Neural progenitor cell (in vitro differentiated cells): Measurements from ENCODE around the gene POLE4. TPM values are rescaled to one million over a fixed set of nuclear protein-coding genes. Genes with fewer than 3 reads are reported as not detected.

Experiments used
- DNase-seq: peaks from one replicate; pipeline ENCODE4 v3.0.0-alpha.2; 2016; ENCODE audit warnings: low spot score
- H2AFZ ChIP-seq: fragments of 200-600 bp; sonication (generic); replicated peaks from 2 replicates; pipeline ENCODE4 v1.6.1; 2016; ENCODE audit warnings: antibody characterized with exemption
- H3F3A ChIP-seq: fragments of 200-600 bp; sonication (generic); 2 replicates; pipeline ENCODE4 v1.6.1; 2016; ENCODE audit warnings: antibody characterized with exemption, low read depth
- H3K27ac ChIP-seq: fragments of 200-600 bp; sonication (generic); 2 replicates; pipeline ENCODE4 v1.5.1; 2016; ENCODE audit warnings: mild to moderate bottlenecking
- H3K27me3 ChIP-seq: fragments of 200-600 bp; sonication (generic); 2 replicates; pipeline ENCODE4 v1.6.1; 2016; ENCODE audit warnings: mild to moderate bottlenecking, moderate library complexity
- H3K36me3 ChIP-seq: fragments of 200-600 bp; sonication (generic); 2 replicates; pipeline ENCODE4 v1.5.1; 2016
- H3K4me1 ChIP-seq: fragments of 200-600 bp; sonication (generic); 2 replicates; pipeline ENCODE4 v1.6.1; 2016; ENCODE audit warnings: mixed run types
- H3K4me2 ChIP-seq: fragments of 200-600 bp; sonication (generic); 2 replicates; pipeline ENCODE4 v1.6.1; 2016
- H3K4me3 ChIP-seq: fragments of 200-600 bp; sonication (generic); 2 replicates; pipeline ENCODE4 v1.5.1; 2016
- H3K79me2 ChIP-seq: fragments of 200-600 bp; sonication (generic); 2 replicates; pipeline ENCODE4 v1.6.1; 2016; ENCODE audit warnings: low read depth
- H3K9ac ChIP-seq: fragments of 200-600 bp; sonication (generic); 2 replicates; pipeline ENCODE4 v1.6.1; 2016
- H3K9me3 ChIP-seq: fragments of 200-600 bp; sonication (generic); 2 replicates; pipeline ENCODE4 v1.5.1; 2016; ENCODE audit warnings: low read depth
- H4K20me1 ChIP-seq: fragments of 200-600 bp; sonication (generic); 2 replicates; pipeline ENCODE4 v1.6.1; 2016; ENCODE audit warnings: low read depth
- H3K27ac Mint-ChIP-seq: 3 replicates; pipeline ENCODE4 v1.8.0; 2021; ENCODE audit warnings: mixed read lengths
- H3K27me3 Mint-ChIP-seq: 2 replicates; pipeline ENCODE4 v1.8.0; 2022; ENCODE audit warnings: low read depth, mild to moderate bottlenecking, inconsistent platforms, moderate library complexity, mixed read lengths; ENCODE audit not compliant: insufficient read depth
- H3K36me3 Mint-ChIP-seq: 3 replicates; pipeline ENCODE4 v1.8.0; 2021; ENCODE audit warnings: mixed read lengths
- H3K4me1 Mint-ChIP-seq: 3 replicates; pipeline ENCODE4 v1.8.0; 2021; ENCODE audit warnings: mixed read lengths
- H3K4me3 Mint-ChIP-seq: 3 replicates; pipeline ENCODE4 v1.8.0; 2021; ENCODE audit warnings: mild to moderate bottlenecking, moderate library complexity, mixed read lengths
- H3K9me3 Mint-ChIP-seq: 3 replicates; pipeline ENCODE4 v1.8.0; 2020; ENCODE audit warnings: mixed read lengths
- EZH2 ChIP-seq: fragments of 200-600 bp; sonication (generic); IDR thresholded peaks from 2 replicates; pipeline ENCODE4 v1.6.1; 2017; ENCODE audit warnings: antibody characterized with exemption, mild to moderate bottlenecking, moderate library complexity
- EZH2phosphoT487 ChIP-seq: fragments of 200-600 bp; sonication (generic); IDR thresholded peaks from 2 replicates; pipeline ENCODE4 v1.6.1; 2017; ENCODE audit warnings: antibody characterized with exemption
- total RNA-seq: library from RNA; depleted of rRNA; stranded (reverse); fragments of >200 nt; gene quantifications from 2 replicates; pipeline ENCODE4 v1.2.3, GENCODE V29; 2015; ENCODE audit warnings: low replicate concordance
- TF ChIP-seq, protein P1 (sequence below): fragments of 200-600 bp; sonication (generic); IDR thresholded peaks from 2 replicates; pipeline ENCODE4 v1.5.1; 2017; ENCODE audit warnings: antibody characterized with exemption, mild to moderate bottlenecking

POLE4 gene
- total RNA-seq, 1 donor from 2014 or later: 15.4 TPM

DNA sequence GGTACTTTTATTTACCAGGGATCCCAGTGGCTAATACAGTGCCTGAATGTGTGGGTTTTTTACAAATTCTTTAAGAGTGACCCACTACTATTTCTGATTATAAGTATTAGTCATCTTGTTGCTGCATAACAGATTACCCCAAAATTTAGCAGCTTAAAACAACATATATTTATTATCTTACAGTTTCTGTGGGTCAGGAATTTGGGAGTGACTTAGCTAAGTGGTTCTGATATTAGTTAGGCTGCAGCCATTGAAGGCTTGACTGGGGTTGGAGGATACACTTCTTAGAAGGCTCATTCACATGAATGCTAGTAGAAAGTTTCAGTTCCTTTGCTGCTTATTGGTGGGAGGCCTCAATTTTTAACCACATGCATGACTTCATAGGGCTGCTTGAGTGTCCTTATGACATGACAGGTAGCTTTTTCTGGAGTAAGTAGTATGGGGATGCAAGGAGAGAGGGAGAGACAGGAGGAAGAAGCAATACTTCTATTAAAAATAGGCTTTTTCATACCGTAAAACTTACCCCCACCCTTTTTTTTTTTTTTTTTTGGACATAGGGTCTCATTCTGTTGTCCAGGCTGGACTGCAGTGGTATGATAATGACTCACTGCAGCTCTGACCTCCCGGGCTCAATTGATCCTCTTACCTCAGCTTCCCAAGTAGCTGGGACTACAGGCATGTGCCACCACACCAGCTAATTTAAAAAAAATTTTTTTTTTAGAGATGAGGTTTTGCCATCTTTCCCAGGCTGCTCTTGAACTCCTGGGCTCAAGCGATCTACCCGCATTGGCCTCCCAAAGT lies 13.3 kb upstream of the POLE4 start:
- Histone ChIP-seq H3K4me2 (no peak overlapping the region), H3K9me3 (no peaks in the 10 kb centered on the region)

DNA sequence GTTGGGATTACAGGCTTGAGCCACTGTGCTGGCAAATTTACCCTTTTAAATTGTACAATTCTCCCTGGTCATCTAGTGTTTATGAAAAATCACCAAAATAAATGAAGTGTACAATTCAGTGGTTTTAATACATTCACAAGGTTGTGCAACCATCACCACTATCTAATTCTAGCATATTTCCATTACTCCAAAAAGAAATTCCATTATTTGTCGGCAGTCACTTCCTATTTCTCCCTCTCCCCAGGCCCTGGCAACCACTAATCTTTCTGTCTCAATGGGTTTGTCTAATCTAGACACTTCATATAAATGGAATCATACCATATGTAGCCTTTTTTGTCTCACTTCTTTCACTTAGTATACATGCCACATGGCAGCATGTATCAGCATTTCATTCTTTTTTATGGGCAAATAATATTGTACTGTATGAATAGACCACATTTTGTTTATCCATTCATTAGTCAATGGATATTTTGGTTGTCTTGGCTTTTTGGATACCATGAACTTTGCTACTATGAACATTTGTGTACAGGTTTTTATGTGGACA lies 12.6 kb upstream of the POLE4 start:
- H3K9ac ChIP-seq: no peak overlapping the region
- no peak overlapping the region for H3K27ac Mint-ChIP-seq
- peaks cover 2% of the 10 kb centered on the region for H3K27me3 Mint-ChIP-seq
- H2AFZ ChIP-seq: no peak overlapping the region
- peaks cover 2% of the 10 kb centered on the region for H3K4me1 Mint-ChIP-seq
- H3K79me2 ChIP-seq: no peaks in the 10 kb centered on the region
- H3K4me1 ChIP-seq: no peaks in the 10 kb centered on the region
- H3K4me3 Mint-ChIP-seq: no peak overlapping the region
- H3K36me3 ChIP-seq: no peaks in the 10 kb centered on the region
- no peak for TF ChIP-seq EZH2phosphoT487
- TF ChIP-seq EZH2: no peak
- TF ChIP-seq, protein P1, sequence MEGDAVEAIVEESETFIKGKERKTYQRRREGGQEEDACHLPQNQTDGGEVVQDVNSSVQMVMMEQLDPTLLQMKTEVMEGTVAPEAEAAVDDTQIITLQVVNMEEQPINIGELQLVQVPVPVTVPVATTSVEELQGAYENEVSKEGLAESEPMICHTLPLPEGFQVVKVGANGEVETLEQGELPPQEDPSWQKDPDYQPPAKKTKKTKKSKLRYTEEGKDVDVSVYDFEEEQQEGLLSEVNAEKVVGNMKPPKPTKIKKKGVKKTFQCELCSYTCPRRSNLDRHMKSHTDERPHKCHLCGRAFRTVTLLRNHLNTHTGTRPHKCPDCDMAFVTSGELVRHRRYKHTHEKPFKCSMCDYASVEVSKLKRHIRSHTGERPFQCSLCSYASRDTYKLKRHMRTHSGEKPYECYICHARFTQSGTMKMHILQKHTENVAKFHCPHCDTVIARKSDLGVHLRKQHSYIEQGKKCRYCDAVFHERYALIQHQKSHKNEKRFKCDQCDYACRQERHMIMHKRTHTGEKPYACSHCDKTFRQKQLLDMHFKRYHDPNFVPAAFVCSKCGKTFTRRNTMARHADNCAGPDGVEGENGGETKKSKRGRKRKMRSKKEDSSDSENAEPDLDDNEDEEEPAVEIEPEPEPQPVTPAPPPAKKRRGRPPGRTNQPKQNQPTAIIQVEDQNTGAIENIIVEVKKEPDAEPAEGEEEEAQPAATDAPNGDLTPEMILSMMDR: no peak
- H4K20me1 ChIP-seq: no peaks in the 10 kb centered on the region
- DNase-seq: no peak
- H3K36me3 Mint-ChIP-seq: no peaks in the 10 kb centered on the region
- peaks cover 21% of the 10 kb centered on the region for H3K9me3 Mint-ChIP-seq
- H3K27me3 ChIP-seq: no peaks in the 10 kb centered on the region
- no peak overlapping the region for H3K4me3 ChIP-seq
- no peaks in the 10 kb centered on the region for H3K9me3 ChIP-seq
- H3F3A ChIP-seq: no peaks in the 10 kb centered on the region
- H3K4me2 ChIP-seq: no peak overlapping the region
- no peak overlapping the region for H3K27ac ChIP-seq

More for the DNA sequence above, 13.3 kb upstream of the POLE4 start:
- H3K4me3 ChIP-seq: no peak overlapping the region
- H2AFZ ChIP-seq: no peak overlapping the region
- no peaks in the 10 kb centered on the region for H3F3A ChIP-seq
- H3K9me3 Mint-ChIP-seq: peaks cover 17% of the 10 kb centered on the region
- H3K79me2 ChIP-seq: no peaks in the 10 kb centered on the region
- no peaks in the 10 kb centered on the region for H4K20me1 ChIP-seq
- no peaks in the 10 kb centered on the region for H3K27me3 ChIP-seq
- no peak overlapping the region for H3K9ac ChIP-seq
- peaks cover 2% of the 10 kb centered on the region for H3K4me1 Mint-ChIP-seq
- no peak overlapping the region for H3K4me3 Mint-ChIP-seq
- TF ChIP-seq, protein P1: no peak
- no peak for TF ChIP-seq EZH2
- H3K36me3 Mint-ChIP-seq: no peaks in the 10 kb centered on the region
- H3K36me3 ChIP-seq: no peaks in the 10 kb centered on the region
- no peak for DNase-seq
- H3K27ac Mint-ChIP-seq: no peak overlapping the region
- peaks cover 5% of the 10 kb centered on the region for H3K27me3 Mint-ChIP-seq
- H3K27ac ChIP-seq: no peak overlapping the region
- H3K4me1 ChIP-seq: no peaks in the 10 kb centered on the region

DNA sequence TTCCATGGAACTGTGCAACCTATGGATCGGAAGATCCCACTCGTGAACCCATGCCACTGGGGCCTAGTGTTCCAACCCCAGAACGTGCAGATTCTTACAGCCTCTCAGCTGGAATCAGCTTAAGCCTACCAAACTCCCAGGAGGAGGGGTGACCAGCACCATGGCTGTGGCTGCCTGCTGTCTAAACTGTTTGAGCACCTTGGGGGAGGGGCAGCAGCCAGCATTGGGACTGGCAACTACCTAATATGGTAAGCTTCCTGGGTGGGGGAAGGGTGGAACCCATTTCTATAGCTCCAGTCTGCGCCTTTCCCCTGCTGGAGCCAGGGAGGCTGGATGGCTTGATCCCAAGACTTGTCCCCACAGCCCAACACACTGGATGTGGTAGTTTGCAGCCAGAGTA lies 10.7 kb upstream of the POLE4 start:
- Mint-ChIP-seq H3K27ac (no peak overlapping the region), H3K4me3 (no peak overlapping the region), H3K4me1 (peaks cover 2% of the 10 kb centered on the region), H3K9me3 (peaks cover 31% of the 10 kb centered on the region), H3K36me3 (peaks cover 8% of the 10 kb centered on the region), H3K27me3 (peaks cover 2% of the 10 kb centered on the region)
- Histone ChIP-seq H3K27ac (no peak overlapping the region), H3F3A (no peaks in the 10 kb centered on the region), H3K9ac (no peak overlapping the region), H3K9me3 (no peaks in the 10 kb centered on the region), H3K36me3 (no peaks in the 10 kb centered on the region), H3K4me3 (no peak overlapping the region), H3K79me2 (no peaks in the 10 kb centered on the region), H3K4me1 (no peaks in the 10 kb centered on the region), H4K20me1 (no peaks in the 10 kb centered on the region), H3K27me3 (no peaks in the 10 kb centered on the region), H3K4me2 (no peak overlapping the region), H2AFZ (no peak overlapping the region)
- peak; percentile 16 for DNase-seq
- TF ChIP-seq EZH2phosphoT487 (no peak), EZH2 (no peak)
- TF ChIP-seq, protein P1: no peak
